ENCODE measurements around the gene TSC2.
"Not testable (repeated sequence)": the region's sequence is repeated elsewhere in the genome, so short reads cannot be mapped to it uniquely, and the experiment has no call there.

TSC2 gene

DNA sequence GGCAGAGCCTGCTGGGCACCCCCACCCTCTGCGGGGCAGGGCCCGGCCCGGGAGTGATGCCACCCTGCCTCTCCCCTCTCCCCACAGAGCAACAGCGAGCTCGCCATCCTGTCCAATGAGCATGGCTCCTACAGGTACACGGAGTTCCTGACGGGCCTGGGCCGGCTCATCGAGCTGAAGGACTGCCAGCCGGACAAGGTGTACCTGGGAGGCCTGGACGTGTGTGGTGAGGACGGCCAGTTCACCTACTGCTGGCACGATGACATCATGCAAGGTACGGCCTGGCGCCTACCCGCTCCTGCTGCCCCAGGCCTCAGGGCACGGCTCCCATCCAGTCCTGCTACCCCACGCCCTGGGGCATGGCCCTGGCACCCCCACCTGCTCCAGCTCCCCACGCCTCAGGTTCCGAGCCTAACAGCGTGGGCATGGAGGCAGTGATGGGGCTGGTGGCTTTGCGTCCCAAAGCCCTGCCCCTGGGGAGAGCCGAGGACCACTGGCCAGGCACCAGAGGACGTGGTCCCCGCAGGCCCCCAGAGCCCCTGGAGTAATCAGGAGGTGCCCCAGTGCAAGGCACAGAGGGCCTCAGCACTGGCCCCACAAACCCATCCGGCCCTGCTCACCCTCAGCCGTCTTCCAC lies 38.4 kb downstream of the TSC2 start:
- no peak for DNase-seq (ENCODE audit: low read depth)

DNA sequence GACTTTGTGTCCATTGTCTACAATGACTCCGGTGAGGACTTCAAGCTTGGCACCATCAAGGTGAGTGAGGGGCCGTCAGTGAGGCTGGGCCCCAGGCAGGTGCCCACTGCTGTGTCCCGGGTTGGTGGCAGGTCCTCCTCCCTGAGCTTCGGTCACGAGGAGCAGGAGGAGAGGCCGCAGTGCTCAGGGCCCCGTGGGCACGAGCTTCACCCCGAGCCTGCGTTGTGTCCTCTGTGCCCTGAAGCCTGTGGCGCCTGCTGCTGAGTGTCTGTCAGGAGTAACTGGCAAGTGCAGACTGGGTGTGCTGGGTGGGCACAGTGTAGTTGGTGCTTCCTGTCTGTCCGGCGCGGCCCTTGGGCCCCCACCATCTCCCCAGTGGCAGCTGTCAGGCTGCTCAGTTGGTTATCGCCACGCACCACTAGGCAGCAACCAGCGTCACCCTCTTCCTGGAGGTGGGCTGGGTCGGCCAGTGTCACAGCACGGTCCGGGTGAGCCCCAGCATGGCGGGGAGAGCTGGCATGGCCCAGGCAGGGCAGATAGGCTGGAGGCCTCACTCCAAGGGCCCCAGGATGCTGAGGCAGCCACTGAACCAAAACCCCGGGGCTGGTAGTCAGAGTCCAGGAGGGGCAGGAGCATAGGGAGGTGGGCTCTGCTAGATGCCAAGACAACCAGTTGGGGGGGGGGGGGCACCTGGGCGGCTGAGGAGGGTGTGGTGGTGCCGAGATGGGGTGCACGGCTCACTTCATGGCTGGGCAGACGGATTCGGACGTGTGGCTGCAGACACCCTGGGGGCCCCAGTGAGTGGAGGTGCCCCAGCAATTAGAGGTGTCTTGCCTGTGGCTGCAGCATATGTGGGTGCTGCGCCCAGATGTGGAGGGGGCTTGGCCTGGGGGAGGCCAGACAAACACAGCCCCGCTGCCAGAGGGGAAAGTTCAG lies 39.3 kb downstream of the TSC2 start:
- DNase-seq (ENCODE audit: low read depth): no peak

DNA sequence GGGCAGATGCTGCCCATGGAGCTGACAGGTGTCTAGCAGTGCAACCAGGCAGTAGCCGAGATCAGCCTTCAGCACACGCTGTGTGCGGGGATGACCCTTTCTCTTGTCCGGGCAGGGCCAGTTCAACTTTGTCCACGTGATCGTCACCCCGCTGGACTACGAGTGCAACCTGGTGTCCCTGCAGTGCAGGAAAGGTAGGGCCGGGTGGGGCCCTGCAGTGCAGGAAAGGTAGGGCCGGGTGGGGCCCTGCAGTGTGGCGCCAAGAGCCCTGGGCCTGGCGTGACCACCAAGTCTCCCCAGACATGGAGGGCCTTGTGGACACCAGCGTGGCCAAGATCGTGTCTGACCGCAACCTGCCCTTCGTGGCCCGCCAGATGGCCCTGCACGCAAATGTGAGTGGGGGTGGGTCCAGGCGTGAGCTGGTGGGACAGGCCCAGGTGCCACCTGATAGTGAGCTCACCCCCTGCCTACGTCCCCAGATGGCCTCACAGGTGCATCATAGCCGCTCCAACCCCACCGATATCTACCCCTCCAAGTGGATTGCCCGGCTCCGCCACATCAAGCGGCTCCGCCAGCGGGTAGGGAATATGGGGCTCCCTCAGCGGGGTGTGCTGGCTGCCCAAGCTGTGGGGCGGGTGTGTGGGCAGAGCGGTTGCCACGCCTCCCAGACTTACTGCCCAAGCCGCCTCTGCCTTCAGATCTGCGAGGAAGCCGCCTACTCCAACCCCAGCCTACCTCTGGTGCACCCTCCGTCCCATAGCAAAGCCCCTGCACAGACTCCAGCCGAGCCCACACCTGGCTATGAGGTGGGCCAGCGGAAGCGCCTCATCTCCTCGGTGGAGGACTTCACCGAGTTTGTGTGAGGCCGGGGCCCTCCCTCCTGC lies 40.2 kb downstream of the TSC2 start:
- no peak for DNase-seq (ENCODE audit: low read depth)

DNA sequence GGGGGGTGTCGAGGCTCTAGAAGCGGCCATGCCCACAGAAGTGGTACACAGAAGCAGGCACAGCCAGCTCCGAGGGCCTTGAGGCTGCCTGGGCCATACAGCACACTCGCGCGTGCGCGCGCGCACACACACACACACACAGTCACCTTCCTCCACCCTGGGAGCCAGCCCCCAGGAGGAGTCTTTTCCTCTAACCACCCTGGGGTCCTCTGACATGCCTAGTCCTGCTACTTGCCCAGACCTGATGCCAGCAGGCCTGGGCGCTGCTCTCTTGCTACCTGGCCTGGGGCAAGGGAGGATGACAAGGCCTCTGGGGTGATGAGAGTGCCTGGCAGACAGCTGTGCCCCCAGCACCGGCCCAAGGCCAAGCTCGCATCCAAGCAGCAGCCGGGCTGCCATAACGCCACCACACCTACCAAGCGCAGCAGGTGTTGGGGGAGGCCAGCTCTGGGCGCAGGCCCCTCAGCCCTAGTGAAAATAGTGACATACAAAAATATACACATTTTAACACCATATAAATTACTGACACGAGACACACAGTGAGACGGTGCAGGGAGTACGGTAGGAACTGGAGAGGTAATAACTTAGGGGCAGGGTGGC lies 41.1 kb downstream of the TSC2 start:
- no peak for DNase-seq (ENCODE audit: low read depth)

DNA sequence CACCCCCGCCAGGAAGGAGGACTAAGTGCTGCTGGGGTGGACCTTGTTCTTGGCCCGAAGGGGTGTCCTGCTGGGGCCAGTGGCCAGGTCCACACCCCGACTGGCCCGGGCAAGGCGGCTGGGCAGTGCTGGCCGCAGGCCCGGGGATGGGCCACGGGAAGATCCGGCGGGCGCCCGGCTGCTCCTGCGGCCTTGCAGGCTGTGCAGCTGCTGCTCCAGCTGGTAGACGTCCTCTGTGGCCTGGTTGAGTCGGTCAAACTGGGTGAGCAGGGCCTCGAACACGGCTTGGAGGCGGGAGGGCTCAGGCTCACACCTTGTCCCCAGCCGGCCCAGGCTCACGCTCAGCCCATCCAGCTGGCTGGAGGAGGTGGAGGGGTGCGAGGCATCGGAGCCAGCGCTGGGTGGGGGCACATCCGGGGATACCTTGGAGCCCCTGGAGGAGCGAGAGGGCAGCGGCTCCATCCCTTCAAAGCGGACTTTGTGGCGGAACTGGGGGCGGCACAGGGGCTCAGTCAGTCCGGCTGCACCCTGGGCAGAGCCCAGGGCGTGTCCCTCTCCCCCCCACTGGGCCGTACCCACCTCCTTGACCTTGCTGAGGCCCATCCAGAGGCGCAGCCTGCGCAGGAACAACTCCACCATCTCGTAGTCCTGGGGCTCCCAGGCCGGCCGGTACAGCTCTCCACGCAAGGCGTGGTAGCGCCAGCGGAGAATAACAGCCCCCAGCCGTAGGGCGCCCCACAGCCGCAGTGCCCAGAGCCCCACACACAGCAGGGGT lies 42.1 kb downstream of the TSC2 start:
- DNase-seq (ENCODE audit: low read depth): no peak

DNA sequence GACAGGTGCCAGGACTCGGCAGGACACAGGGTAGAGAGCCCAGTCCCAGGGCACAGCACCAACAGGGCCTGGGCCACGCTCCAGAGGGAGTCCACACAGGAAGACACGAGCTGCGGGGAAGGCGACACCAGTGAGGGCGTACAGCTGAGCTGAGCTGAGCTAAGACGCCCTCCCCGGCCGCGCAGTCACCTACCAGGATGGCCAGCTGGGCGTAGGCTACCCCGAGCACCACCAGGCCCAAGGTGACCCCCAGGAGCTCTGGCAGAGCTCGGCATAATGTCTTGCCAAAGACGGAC lies 42.6 kb downstream of the TSC2 start:
- DNase-seq (ENCODE audit: low read depth): no peak

DNA sequence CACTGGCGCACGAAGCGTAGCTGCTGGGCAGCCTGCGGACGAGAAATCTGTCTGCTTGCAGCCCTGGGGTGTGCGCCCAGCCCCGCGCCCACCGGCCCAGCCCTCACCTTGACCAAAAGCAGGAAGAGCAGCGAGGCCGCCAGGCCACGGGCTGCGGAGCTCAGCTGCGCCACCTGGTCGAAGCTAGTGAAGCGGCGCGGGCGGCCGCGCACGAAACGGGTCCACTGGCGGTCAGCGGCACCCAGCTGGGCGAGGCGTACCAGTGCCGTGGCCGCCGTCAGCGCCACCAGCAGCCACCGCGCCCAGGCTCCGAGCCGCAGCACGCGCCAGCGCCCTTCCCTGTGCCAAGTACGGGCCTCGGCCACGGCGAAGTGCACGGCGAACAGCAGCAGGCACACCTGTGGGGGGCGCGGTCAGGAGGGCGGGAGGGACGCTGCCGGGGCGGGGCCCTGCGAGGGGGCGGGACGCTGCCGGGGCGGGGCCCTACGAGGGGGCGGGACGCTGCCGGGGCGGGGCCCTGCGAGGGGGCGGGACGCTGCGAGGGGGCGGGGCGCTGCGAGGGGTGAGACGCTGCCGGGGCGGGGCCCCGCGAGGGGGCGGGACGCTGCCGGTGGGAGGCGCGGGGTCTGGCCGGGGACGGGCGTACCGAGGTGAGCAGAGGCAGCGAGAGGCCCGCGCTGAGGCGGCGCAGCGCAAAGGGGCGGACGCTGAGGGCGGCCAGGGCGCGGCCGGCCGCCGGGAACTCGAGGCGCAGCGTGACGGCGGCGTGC lies 43.2 kb downstream of the TSC2 start:
- no peak for DNase-seq (ENCODE audit: low read depth)

DNA sequence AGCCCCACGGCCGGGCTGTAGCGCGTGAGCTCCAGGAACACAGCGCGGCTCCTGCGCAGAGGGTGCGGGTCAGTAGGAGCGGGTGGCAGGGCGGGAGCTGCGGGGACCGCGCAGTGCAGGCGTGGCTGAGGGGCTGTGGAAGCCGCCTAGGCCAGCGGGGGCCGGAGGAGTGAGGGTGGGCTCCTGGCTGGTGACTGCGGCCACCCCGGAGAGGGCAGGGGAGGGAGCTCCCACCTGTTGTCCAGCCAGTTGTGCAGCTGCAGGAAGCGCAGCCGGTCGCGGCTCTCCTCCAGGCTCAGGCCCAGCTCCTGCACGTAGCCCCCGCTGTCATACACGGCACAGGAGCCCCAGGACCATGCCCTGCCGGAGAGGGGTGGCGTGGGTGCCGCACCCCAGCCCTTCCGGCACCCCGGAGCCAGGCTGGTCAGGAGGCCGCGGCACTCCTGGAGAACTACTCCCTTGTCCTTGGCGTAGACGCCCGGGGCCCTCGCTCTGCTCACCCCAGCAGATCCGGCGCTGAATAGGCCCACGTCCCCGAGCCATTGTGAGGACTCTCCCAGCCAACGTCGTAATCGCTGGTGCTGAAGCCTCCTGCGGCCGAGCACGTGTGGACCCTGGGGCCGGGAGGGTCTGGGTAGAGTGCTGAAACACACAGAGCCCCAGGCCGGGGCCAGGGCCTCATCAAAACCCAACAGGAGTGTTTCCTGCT lies 43.9 kb downstream of the TSC2 start:
- no peak for DNase-seq (ENCODE audit: low read depth)

DNA sequence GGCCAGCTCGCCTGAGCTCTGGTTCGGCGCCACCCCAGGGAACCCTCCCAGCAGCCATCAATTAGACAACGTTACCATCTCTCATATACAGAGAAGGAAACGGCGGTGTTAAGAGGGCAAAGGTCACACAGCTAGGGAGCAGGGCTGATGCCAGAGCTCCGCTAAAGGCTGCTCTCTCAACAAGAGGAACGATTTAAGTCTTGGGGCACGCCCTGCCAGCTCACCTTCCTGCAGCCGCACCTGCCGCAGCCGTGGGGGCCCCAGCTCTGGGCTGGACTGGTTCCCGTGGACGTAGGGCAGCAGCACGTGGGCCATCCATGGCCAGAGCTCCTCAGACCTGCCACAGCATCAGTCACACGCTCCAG lies 44.5 kb downstream of the TSC2 start:
- DNase-seq (ENCODE audit: low read depth): no peak

DNA sequence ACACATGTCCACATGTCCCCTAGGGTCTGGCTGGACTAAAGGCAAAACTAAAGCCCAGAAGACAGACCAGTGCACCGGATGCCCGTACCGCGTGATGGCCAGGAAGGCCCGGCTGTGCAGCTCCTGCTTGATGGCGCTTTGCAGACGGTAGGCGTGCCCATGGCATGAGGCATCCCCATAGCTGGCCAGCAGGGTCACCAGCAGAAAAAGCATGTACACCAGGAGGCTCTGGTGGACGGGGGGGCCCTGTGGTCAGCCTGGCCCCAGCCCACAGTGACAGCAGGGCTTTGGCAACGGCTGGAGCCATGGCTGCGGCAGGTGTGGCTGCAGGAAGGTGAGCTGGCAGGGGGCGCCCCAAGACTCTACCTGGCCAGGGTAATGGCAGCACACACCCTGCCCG lies 45.1 kb downstream of the TSC2 start:
- DNase-seq (ENCODE audit: low read depth): no peak

DNA sequence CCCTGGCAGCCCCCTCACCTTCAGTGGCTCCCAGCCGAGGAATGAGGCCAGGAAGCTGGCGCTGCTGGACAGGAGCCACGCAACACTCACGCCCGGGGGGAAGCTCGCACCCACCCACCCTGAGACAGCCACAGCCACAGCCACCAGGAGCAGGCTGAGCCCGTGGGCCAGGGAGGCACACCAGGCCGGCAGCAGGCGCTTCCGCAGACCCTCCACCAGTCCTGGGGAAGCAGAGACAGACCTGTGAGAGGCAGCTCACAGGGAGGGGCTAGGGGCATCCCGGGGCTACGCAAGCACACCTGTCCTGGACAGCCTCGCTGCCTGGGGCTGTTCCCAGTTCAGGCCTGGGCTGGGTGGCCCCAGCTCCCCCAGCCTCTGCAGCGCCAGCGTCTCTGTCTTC lies 46.0 kb downstream of the TSC2 start:
- DNase-seq (ENCODE audit: low read depth): no peak

DNA sequence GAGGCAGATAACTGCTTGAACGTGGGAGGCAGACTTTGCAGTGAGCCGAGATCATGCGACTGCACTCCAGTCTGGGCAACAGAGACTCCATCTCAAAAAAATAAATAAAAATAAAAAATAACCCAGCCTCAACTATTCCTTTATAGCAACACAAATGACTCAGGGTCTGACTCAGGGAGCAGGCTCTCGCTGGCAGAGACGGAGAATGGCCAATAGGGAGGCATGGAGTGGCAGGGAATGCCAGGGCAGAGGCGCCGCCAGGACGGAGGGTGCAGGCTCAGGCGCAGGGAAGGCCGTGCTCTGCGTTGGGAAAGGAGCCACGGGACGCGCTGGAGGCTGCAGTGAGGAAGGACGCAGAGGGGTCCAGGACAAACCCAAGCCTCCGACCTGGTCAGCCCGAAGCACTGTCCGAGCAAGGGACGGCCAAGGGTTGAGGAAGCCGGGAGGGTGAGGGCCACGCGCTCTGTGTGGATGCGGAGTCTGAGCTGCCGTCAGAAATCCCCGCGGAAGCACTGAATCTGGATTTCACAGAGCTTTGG lies 47.6 kb downstream of the TSC2 start:
- DNase-seq (ENCODE audit: low read depth): no peak

DNA sequence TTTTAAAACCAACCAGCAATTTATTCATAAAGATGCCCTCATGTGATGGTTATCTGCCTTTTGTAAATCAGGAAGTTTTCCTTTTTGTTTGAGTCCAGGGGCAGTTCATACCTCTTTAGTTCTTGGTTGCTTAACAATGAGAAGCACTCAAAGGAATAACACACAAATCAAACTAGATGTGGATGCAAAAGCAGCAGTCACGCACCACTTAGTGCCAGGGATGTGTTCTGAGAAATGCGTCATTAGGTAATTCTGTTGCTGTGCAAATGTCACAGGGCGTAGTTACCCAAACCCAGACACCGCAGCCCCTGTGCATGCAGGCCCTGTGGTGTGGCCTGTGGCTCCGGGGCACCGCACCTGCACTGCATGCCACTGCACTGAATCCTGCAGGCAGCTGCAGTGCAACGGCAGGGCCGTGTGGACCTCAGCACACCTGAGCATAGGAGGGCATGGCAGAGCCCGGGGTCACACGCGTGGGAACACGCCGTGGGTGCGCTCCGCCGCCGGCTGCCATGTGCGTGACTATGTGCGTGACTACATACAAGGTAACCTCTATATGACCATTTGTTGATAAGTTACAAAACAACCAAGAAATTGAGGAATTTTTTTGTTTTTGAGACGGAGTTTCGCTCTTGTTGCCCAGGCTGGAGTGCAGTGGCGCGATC lies 48.3 kb downstream of the TSC2 start:
- DNase-seq (ENCODE audit: low read depth): no peak

DNA sequence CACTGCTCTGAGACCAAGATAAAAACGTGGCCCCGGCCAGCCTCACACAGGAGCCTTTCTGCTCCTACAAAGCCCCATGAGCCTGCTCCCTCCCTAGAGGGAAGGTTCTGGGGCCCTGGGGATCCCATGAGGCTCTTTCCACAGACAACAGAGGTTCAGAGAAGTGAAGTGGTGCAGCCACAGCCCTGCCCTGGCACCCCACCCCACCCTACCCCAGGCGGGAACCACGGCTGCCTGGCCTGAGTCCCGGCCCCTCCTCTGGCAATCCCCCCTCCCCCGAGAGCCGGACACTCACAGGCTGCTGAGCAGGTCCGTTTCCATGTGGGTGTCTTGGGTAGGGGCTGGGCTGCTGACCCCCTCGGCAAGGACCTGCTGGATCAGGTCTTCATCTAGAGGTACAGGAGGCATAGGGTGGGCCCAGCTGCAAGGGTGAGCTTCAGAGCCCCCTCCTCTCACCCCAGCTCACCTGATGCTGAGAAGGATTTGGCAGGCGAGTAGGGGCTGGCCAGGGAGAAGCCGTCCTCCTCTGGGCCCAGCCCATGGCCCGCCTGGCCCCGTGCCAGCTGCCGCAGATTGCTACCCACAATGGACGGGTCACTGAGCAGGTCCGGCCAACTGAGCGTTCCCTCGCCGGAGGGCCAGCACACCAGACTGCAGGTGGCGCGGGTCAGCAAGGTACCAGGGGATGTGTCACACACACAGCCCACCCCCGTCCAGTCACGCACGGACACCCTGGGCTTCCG lies 49.2 kb downstream of the TSC2 start:
- no peak for DNase-seq (ENCODE audit: low read depth)

DNA sequence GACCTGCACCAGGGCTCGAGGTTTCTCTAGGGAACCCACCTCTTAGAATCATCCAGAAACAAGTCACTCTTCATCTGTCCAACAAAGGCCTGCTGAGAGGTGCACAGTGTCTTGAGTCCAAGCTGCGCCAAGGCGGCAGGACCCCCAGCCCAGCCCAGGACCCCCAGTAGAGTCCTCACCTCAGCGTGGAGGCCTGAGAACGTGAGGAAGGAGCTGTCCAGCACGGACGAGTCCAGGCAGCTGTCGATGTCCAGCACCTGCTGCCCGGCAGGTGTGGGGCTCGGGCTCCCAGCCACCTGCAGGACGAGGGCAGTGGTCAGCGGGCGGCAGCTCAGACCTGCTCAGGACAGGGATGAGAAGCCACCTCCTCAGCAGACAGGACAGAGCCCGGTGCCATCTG lies 49.9 kb downstream of the TSC2 start:
- DNase-seq (ENCODE audit: low read depth): not testable (repeated sequence)

DNA sequence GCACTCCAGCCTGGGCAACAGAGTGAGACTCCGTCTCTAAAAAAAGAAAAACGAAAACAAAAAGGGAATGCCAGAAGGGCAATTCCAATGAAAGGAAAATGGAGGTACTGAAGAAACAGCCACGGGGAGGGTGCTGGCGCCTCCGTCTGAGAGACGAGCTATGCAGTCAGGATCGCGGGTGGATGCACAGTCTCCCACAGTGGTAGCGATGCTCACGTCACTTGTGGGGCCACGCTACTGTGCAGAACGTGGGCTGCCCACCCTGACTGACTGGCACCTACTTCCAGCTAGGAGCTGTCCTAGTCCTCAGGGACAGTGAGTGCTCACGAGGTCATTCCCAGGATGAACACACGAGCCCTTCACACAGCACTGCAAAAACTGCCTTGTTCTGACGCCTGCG lies 53.8 kb downstream of the TSC2 start:
- DNase-seq (ENCODE audit: low read depth): not testable (repeated sequence)

DNA sequence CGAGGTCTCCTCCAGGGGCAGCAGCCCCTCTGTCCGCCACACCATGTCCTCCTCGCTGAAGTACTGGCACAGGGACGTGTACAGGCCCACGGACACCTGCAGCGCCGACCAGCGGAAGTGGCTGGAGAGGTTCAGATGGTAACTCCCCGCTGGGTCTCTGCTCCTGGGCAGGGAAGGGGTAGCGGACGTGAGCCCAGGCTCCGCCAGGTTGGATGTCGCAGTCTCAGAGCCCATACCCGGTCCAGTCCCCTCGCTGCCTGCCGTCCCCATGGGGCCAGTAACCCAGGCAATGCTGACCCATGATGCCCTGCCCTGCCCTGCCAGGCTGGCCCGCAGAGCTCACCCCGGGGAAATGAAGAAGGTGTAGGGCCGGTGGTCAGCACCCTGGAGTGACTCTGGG lies 54.7 kb downstream of the TSC2 start:
- DNase-seq (ENCODE audit: low read depth): no peak

DNA sequence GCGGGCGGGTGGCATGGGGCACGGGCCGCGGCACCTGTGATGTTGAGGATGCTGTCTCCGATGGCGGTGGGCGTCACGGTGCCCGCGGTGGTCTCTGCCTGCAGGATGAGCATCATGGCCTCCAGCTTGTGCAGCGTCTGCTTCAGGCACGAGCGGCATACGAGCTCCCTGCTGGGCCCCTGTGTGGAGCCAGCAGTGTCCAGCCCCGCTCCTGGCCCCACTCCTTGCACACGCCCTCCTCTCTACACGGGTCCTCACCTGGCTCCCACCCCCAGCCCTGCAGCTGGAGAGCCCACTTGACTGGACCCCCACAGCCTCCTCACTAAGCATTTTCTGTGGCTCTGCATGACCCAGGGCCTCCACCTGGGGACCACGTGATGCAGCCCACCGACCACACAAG lies 56.7 kb downstream of the TSC2 start:
- not testable (repeated sequence) for DNase-seq (ENCODE audit: low read depth)

DNA sequence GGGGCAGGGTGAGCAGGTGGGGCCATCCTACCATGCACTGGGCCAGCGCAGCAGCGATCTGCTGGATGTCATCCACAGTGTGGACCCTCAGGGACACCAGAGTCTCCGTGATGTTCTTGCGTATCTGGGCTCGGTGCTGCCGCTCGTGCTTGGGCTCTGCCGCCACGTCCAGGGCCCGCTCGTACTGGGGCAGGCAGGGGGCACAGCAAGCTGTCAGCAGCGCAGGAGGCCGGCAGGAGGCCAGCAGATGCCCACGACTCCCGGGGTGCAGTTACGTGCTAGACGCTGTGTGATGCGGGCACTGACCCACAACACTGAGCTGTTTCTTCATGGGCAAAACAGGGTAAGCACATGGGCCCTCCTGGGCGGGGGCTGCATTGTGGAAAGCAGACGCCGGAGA lies 57.5 kb downstream of the TSC2 start:
- DNase-seq (ENCODE audit: low read depth): not testable (repeated sequence)

All from stimulated activated CD8-positive, alpha-beta memory T cell treated with anti-CD3 and anti-CD28 coated beads, Interleukin-4, amount 100 ng/mL, for 24 hours (primary cell).